Pancreas (tissue), 10 donors: ENCODE measurements around the gene TANGO2. TPM values are rescaled to one million over a fixed set of nuclear protein-coding genes. Genes with fewer than 3 reads are reported as not detected.

Experiments used
- ATAC-seq, 4 donors: fragments of 200-7000 bp; cut with Tn5 transposase; one replicate each; pipeline versions ENCODE4 v1.8.0 to v1.9.1; 2020; ENCODE audit warnings: mild to moderate bottlenecking in 4 of 4, moderate library complexity in 4 of 4
- DNase-seq, 6 donors: peaks; one replicate each; pipeline ENCODE4 v3.0.0-alpha.2; 2020
- FAIRE-seq: peaks from 2 replicates; lab custom pipeline; 2012; peaks lifted over from hg19 to GRCh38; lab: Jason Lieb, UNC
- H3K27ac ChIP-seq, 4 donors: fragments of 200-600 bp; sonication (generic); 1 replicate in 3 of 4; 2 replicates in 1 of 4; pipeline versions ENCODE4 v1.5.0 to v1.8.0; 2020
- H3K27me3 ChIP-seq, 4 donors: fragments of 200-600 bp; one replicate each; pipeline ENCODE4 v1.8.0; 2021
- H3K36me3 ChIP-seq, 3 donors: fragments of 200-600 bp; sonication (generic) in 1 of 3; one replicate each; pipeline versions ENCODE4 v1.5.0 to v1.8.0; 2020 to 2021
- H3K4me1 ChIP-seq, 3 donors: fragments of 200-600 bp; one replicate each; pipeline ENCODE4 v1.8.0; 2021
- H3K4me3 ChIP-seq, 4 donors: fragments of 200-600 bp; sonication (generic) in 2 of 4; one replicate each; pipeline versions ENCODE4 v1.5.0 to v1.8.0; 2020 to 2021
- H3K9me3 ChIP-seq, 4 donors: fragments of 200-600 bp; one replicate each; pipeline ENCODE4 v1.8.0; 2021
- CTCF ChIP-seq, 4 donors: fragments of 200-600 bp; sonication (generic) in 3 of 4; IDR thresholded peaks; one replicate each; pipeline versions ENCODE4 v1.5.0 to v1.8.0; 2021; ENCODE audit warnings: antibody characterized with exemption in 4 of 4
- WGBS, 2 donors: extraction: QIAGEN DNeasy Blood & Tissue Kit; methylation state at CpG; one replicate each; pipeline ENCODE4 v1.1.7; 2013; 5-methylcytosine and 5-hydroxymethylcytosine counted together
- intact Hi-C, 3 donors: fragments of 100-400 bp; cut with DNase I; formaldehyde crosslinking; loops; one replicate each; pipeline versions ENCODE4 v1.11.1 to v1.14.2; 2022
- polyA plus RNA-seq, 2 donors: library from polyadenylated mRNA; stranded (reverse); fragments of 200-250 nt; gene quantifications; one replicate each; pipeline ENCODE4 v1.2.3, GENCODE V29; 2013
- total RNA-seq, 6 donors: library from RNA; stranded (reverse); fragmentation: NEBNext Ultra II Directional in 4 of 6; extraction: Animal tissue kit (Norgen Biotek cat#: 25700) in 4 of 6; gene quantifications; one replicate each; pipeline versions ENCODE4 v1.2.1 to v1.2.4, GENCODE V29; 2021 to 2023
- donor health status: healthy with polysubstance abuse.
- donor health status: DM: no; HTN: no; CAD: no; lungs with moderate emphysema.
- donor health status: DM: no; HTN: no; CAD: no.
- donor health status: control.
- donor health status: control.
- donor health status: Bipolar disorder and iron deficiency.
- donor health status: DM: yes; HTN: yes; CAD: no.
- donor health status: DM: no; HTN: no; CAD: no.
- donor health status: DM: no; HTN: no; CAD: no.
- donor health status: DM: yes; HTN: yes; CAD: no.

The TANGO2 gene
- total and polyA plus RNA-seq, 8 donors: 4.0 to 20.4 (median 11.5) TPM

- DNase-seq (peak in 1 of 6 donors; percentile 70), ATAC-seq (no peak), FAIRE-seq (no peak)
- intact Hi-C loops: no loop called here
- H3K36me3 ChIP-seq: no peaks in the 10 kb centered on the region
- H3K27me3 ChIP-seq: no peaks in the 10 kb centered on the region
- H3K9me3 ChIP-seq: no peaks in the 10 kb centered on the region
- H3K4me1 ChIP-seq: no peaks in the 10 kb centered on the region
- no peak overlapping the region for H3K4me3 ChIP-seq
- WGBS, 2 donors: 93% methylated on average over 18 of the region's 18 CpGs
- TF ChIP-seq CTCF (IDR thresholded peaks at IDR 0.05): no peak
- no peak overlapping the region for H3K27ac ChIP-seq
Measured at GRCh38 chr22:20062043-20062765, 41.3 kb downstream of the TANGO2 start.

- H3K27ac ChIP-seq: no peak overlapping the region
- intact Hi-C loops: no loop called here
- no peak for TF ChIP-seq CTCF (IDR thresholded peaks at IDR 0.05)
- H3K4me1 ChIP-seq: no peaks in the 10 kb centered on the region
- no peaks in the 10 kb centered on the region for H3K9me3 ChIP-seq
- WGBS, 2 donors: 86 to 94% methylated on average over 11 of the region's 11 CpGs
- H3K4me3 ChIP-seq: no peak overlapping the region
- no peak for DNase-seq
- ATAC-seq: no peak
- H3K36me3 ChIP-seq: no peaks in the 10 kb centered on the region
- FAIRE-seq: no peak
- no peaks in the 10 kb centered on the region for H3K27me3 ChIP-seq
Measured at GRCh38 chr22:20062766-20063083, 41.8 kb downstream of the TANGO2 start.

- H3K4me1 ChIP-seq: no peaks in the 10 kb centered on the region
- intact Hi-C loops: no loop called here
- FAIRE-seq: no peak
Measured at GRCh38 chr22:20063271-20064139, 42.6 kb downstream of the TANGO2 start.

GRCh38 chr22:20064140-20064480 lies 43.2 kb downstream of the TANGO2 start:
- H3K4me3 ChIP-seq: no peak overlapping the region
- H3K9me3 ChIP-seq: no peaks in the 10 kb centered on the region
- intact Hi-C loops: no loop called here
- ATAC-seq (no peak), FAIRE-seq (no peak), DNase-seq (peak in 1 of 6 donors; percentile 55)
- no peaks in the 10 kb centered on the region for H3K36me3 ChIP-seq
- no peaks in the 10 kb centered on the region for H3K4me1 ChIP-seq
- 92 to 97% methylated on average over 2 to 3 of the region's 3 CpGs for WGBS, 2 donors
- H3K27ac ChIP-seq: no peak overlapping the region
- no peak for TF ChIP-seq CTCF (IDR thresholded peaks at IDR 0.05)
- H3K27me3 ChIP-seq: no peaks in the 10 kb centered on the region

More at GRCh38 chr22:20063271-20064139, 42.6 kb downstream of the TANGO2 start:
- Histone ChIP-seq H3K4me3 (no peak overlapping the region), H3K36me3 (no peaks in the 10 kb centered on the region), H3K9me3 (no peaks in the 10 kb centered on the region), H3K27ac (no peak overlapping the region), H3K27me3 (no peaks in the 10 kb centered on the region)
- 93 to 95% methylated on average over 26 to 27 of the region's 27 CpGs for WGBS, 2 donors
- no peak for TF ChIP-seq CTCF (IDR thresholded peaks at IDR 0.05)
- ATAC-seq: peak in 2 of 4 donors; percentile 6 to 15
- DNase-seq: peak in 1 of 6 donors; percentile 54
